Skeletal muscle satellite cell (primary cell): ENCODE data around the gene PVR.
"Not testable (repeated sequence)": the region's sequence is repeated elsewhere in the genome, so short reads cannot be mapped to it uniquely, and the experiment has no call there.

Source experiments
- H3K27me3 ChIP-seq: 2 replicates; pipeline ENCODE4 v1.7.0; 2013; ENCODE audit warnings: low read length; ENCODE audit not compliant: control insufficient read depth, insufficient read depth
- H3K36me3 ChIP-seq: 2 replicates; pipeline ENCODE4 v1.7.0; 2013; ENCODE audit warnings: mild to moderate bottlenecking, control low read depth, low read length; ENCODE audit not compliant: insufficient read depth
- H3K4me1 ChIP-seq: 2 replicates; pipeline ENCODE4 v1.7.0; 2013; ENCODE audit warnings: low read length; ENCODE audit not compliant: control insufficient read depth, insufficient read depth
- H3K4me2 ChIP-seq: 2 replicates; pipeline ENCODE4 v1.7.0; 2013; ENCODE audit warnings: mild to moderate bottlenecking, low read length
- H3K4me3 ChIP-seq: 2 replicates; pipeline ENCODE4 v1.7.0; 2013; ENCODE audit warnings: low read length
- H3K9ac ChIP-seq: 2 replicates; pipeline ENCODE4 v1.7.0; 2013; ENCODE audit warnings: mild to moderate bottlenecking, low read depth, low read length, moderate library complexity
- H3K9me3 ChIP-seq: replicated peaks from 2 replicates; pipeline ENCODE4 v1.7.0; 2013; ENCODE audit warnings: mild to moderate bottlenecking, control low read depth, low read length

The PVR gene

GRCh38 chr19:44607917-44608316 is 35.8 kb upstream of the PVR start:
- Histone ChIP-seq H3K4me3 (no peak overlapping the region), H3K9ac (no peak overlapping the region), H3K4me2 (no peak overlapping the region), H3K9me3 (no peaks in the 10 kb centered on the region), H3K4me1 (peaks cover 32% of the 10 kb centered on the region), H3K36me3 (no peaks in the 10 kb centered on the region), H3K27me3 (no peaks in the 10 kb centered on the region)

GRCh38 chr19:44608391-44608821 is 35.3 kb upstream of the PVR start:
- Histone ChIP-seq H3K4me3 (no peak overlapping the region), H3K4me1 (peaks cover 29% of the 10 kb centered on the region), H3K9ac (no peak overlapping the region), H3K9me3 (no peaks in the 10 kb centered on the region), H3K27me3 (no peaks in the 10 kb centered on the region), H3K4me2 (no peak overlapping the region), H3K36me3 (no peaks in the 10 kb centered on the region)

GRCh38 chr19:44609219-44609618 is 34.5 kb upstream of the PVR start:
- Histone ChIP-seq H3K36me3 (no peaks in the 10 kb centered on the region), H3K9ac (no peak overlapping the region)

GRCh38 chr19:44610497-44610896 is 33.2 kb upstream of the PVR start:
- H3K9ac ChIP-seq, H3K4me3 ChIP-seq, H3K4me2 ChIP-seq, H3K9me3 ChIP-seq, H3K36me3 ChIP-seq, H3K27me3 ChIP-seq: not testable (repeated sequence)
- H3K4me1 ChIP-seq = peaks cover 17% of the 10 kb centered on the region

More at GRCh38 chr19:44609219-44609618, 34.5 kb upstream of the PVR start:
- Histone ChIP-seq H3K9me3 (no peaks in the 10 kb centered on the region), H3K4me1 (peaks cover 21% of the 10 kb centered on the region), H3K4me2 (no peak overlapping the region), H3K4me3 (no peak overlapping the region), H3K27me3 (no peaks in the 10 kb centered on the region)

GRCh38 chr19:44611812-44612295 is 31.9 kb upstream of the PVR start:
- Histone ChIP-seq H3K36me3 (no peaks in the 10 kb centered on the region), H3K4me1 (peaks cover 16% of the 10 kb centered on the region), H3K4me2 (no peak overlapping the region), H3K9ac (no peak overlapping the region), H3K4me3 (no peak overlapping the region), H3K9me3 (no peaks in the 10 kb centered on the region), H3K27me3 (no peaks in the 10 kb centered on the region)

- H3K4me2 ChIP-seq = no peak within 1 kb of the TSS
- H3K9me3 ChIP-seq = no peaks in the 10 kb centered on the region
- no peak within 1 kb of the TSS for H3K9ac ChIP-seq
- H3K27me3 ChIP-seq = no peaks in the 10 kb centered on the region
- H3K36me3 ChIP-seq = no peaks in the 10 kb centered on the region
- peaks cover under 1% of the 10 kb centered on the region for H3K4me1 ChIP-seq
- H3K4me3 ChIP-seq = no peak within 1 kb of the TSS
Measured at GRCh38 chr19:44613295-44614178, 30.2 kb upstream of the PVR start, which contains the start of gene IGSF23. IGSF23 (plus strand) TSS chr19:44613563; CDS start chr19:44613646, 83 bp downstream.

- H3K27me3 ChIP-seq = no peaks in the 10 kb centered on the region
- H3K9me3 ChIP-seq = no peaks in the 10 kb centered on the region
- H3K4me2 ChIP-seq = no peak overlapping the region
- no peaks in the 10 kb centered on the region for H3K36me3 ChIP-seq
- H3K9ac ChIP-seq = no peak overlapping the region
- H3K4me3 ChIP-seq = no peak overlapping the region
- no peaks in the 10 kb centered on the region for H3K4me1 ChIP-seq
Measured at GRCh38 chr19:44614313-44614712, 29.4 kb upstream of the PVR start.

- Histone ChIP-seq H3K4me1 (no peaks in the 10 kb centered on the region), H3K9me3 (no peaks in the 10 kb centered on the region), H3K9ac (no peak overlapping the region), H3K4me3 (no peak overlapping the region), H3K4me2 (no peak overlapping the region), H3K27me3 (no peaks in the 10 kb centered on the region), H3K36me3 (no peaks in the 10 kb centered on the region)
Measured at GRCh38 chr19:44615863-44616247, 27.9 kb upstream of the PVR start.

- Histone ChIP-seq H3K4me3 (no peak overlapping the region), H3K36me3 (no peaks in the 10 kb centered on the region), H3K27me3 (no peaks in the 10 kb centered on the region), H3K4me2 (no peak overlapping the region), H3K9ac (no peak overlapping the region), H3K9me3 (no peaks in the 10 kb centered on the region), H3K4me1 (no peaks in the 10 kb centered on the region)
Measured at GRCh38 chr19:44617110-44617880, 26.4 kb upstream of the PVR start.

- Histone ChIP-seq H3K4me1 (no peaks in the 10 kb centered on the region), H3K9ac (no peak overlapping the region), H3K4me3 (no peak overlapping the region), H3K27me3 (no peaks in the 10 kb centered on the region), H3K36me3 (no peaks in the 10 kb centered on the region), H3K4me2 (no peak overlapping the region), H3K9me3 (no peaks in the 10 kb centered on the region)
Measured at GRCh38 chr19:44618640-44619357, 24.9 kb upstream of the PVR start.

GRCh38 chr19:44620667-44621066 is 23.0 kb upstream of the PVR start:
- Histone ChIP-seq H3K27me3 (no peaks in the 10 kb centered on the region), H3K4me1 (peaks cover 7% of the 10 kb centered on the region), H3K4me3 (no peak overlapping the region), H3K4me2 (no peak overlapping the region), H3K9ac (no peak overlapping the region), H3K9me3 (no peaks in the 10 kb centered on the region), H3K36me3 (no peaks in the 10 kb centered on the region)
